ENCODE results near the gene B3GNT7.

GRCh38 chr2:231371430-231372054, 24.0 kb upstream of the B3GNT7 start:
- TF ChIP-seq TAF1 (IDR thresholded peaks at IDR 0.05; ENCODE audit: low read depth) (no peak), NFIC (IDR thresholded peaks at IDR 0.05) (no peak), EP300 (IDR thresholded peaks at IDR 0.05; ENCODE audit: borderline replicate concordance) (no peak), YY1 (IDR thresholded peaks at IDR 0.05; ENCODE audit: low read depth) (no peak)
